ENCODE data around the gene GALNTL6. TPM values are rescaled to one million over a fixed set of nuclear protein-coding genes. Genes with fewer than 3 reads are reported as not detected.
"Not testable (repeated sequence)": the region's sequence is repeated elsewhere in the genome, so short reads cannot be mapped to it uniquely, and the experiment has no call there.

GALNTL6 gene
- total and polyA plus RNA-seq, 8 donors, result 0.13 to 0.41 (median 0.21) TPM; not detected in 4

DNA sequence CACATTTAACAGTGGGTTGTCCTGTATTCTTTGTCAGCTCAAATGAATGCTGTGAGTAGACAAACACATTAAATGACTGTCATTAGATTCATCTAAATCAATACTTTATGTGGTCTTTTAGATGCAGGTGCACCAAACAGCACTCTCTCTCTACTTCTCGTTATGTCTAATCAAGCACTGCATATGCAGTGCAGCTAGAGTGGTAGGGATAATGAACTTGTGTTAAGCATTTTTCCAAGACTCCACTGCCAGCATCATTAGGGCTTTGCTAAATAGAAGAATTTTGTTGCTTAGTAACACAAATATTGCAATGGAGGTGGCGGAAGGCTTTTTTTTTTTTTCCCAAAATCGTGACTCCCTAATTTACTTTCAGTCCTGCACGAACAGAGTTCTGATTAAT is 908.5 kb downstream of the GALNTL6 start:
- intact Hi-C loops (cut with DNase I), result no loop called here

GRCh38 chr4:172725581-172725980 is 912.4 kb downstream of the GALNTL6 start:
- Histone ChIP-seq H3K4me1 (no peaks in the 10 kb centered on the region), H3K36me3 (no peaks in the 10 kb centered on the region), H3K27me3 (no peaks in the 10 kb centered on the region), H3K4me3 (no peak overlapping the region), H3K9me3 (no peaks in the 10 kb centered on the region), H3K27ac (peak overlapping the region in 1 of 4 donors; percentile 37)
- ATAC-seq (peak in 3 of 4 donors; percentile 37 to 65 (median 57)), DNase-seq (no peak), FAIRE-seq (no peak)
- intact Hi-C loops (cut with DNase I), result no loop called here
- TF ChIP-seq CTCF (IDR thresholded peaks at IDR 0.05), result no peak
- WGBS, 2 donors, result 11% methylated on average over 3 of the region's 3 CpGs

More for the DNA sequence above, 908.5 kb downstream of the GALNTL6 start:
- FAIRE-seq (no peak), DNase-seq (no peak), ATAC-seq (no peak)
- WGBS, 2 donors, result 42 to 48% methylated on average over 4 of the region's 4 CpGs
- no peaks in the 10 kb centered on the region for H3K27me3 ChIP-seq
- no peak overlapping the region for H3K4me3 ChIP-seq
- H3K36me3 ChIP-seq, result no peaks in the 10 kb centered on the region
- TF ChIP-seq CTCF (IDR thresholded peaks at IDR 0.05), result no peak
- no peaks in the 10 kb centered on the region for H3K9me3 ChIP-seq
- H3K4me1 ChIP-seq, result no peaks in the 10 kb centered on the region
- H3K27ac ChIP-seq, result no peak overlapping the region

DNA sequence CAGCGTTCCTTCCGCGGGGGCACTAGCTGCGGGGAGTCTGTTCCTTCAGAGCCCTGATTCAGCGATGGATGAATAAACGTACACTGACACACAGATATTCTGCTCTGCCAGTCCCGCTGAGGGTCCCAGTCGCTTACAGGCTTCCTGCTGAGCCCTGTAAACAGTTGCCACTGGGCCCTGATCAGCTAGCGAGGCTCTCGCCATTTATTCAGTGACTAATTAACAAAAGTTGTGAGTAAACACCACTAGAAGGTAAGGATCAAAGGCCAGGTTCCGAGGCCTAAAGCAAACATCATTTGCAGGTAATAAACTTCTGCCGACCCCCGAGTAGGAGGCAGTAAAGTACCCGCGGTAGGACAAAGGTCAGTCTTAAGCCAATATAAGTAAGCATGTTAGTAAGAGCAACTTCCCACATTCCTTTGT is 912.8 kb downstream of the GALNTL6 start:
- H3K27me3 ChIP-seq, result no peaks in the 10 kb centered on the region
- WGBS, 2 donors, result 10 to 12% methylated on average over 15 of the region's 15 CpGs
- peak overlapping the region in 1 of 4 donors; percentile 37 for H3K27ac ChIP-seq
- no peak for DNase-seq
- no peak for TF ChIP-seq CTCF (IDR thresholded peaks at IDR 0.05)
- H3K4me1 ChIP-seq, result no peaks in the 10 kb centered on the region
- intact Hi-C loops (cut with DNase I), result no loop called here
- no peak overlapping the region for H3K4me3 ChIP-seq
- no peak for FAIRE-seq
- no peaks in the 10 kb centered on the region for H3K36me3 ChIP-seq
- peak; percentile 14 to 48 (median 42) for ATAC-seq
- no peaks in the 10 kb centered on the region for H3K9me3 ChIP-seq

DNA sequence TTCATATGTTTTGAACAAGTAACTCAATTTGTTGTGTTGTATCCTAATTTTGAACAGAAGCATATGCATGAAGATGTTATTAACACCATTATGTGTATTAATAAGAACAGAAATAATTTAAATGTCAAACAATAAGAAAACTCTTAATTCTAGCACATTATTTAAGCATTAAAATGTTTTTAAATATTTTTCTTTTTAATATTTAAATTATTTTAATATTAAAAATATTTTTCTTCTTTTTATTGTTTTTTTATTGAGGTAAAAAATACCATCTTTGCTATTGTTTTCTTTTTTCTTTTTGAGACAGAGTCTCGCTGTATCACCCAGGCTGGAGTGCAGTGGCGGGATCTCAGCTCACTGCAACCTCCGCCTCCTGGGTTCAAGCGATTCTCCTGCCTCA is 914.4 kb downstream of the GALNTL6 start:
- no peak overlapping the region for H3K27ac ChIP-seq
- no peaks in the 10 kb centered on the region for H3K4me1 ChIP-seq
- no peak for TF ChIP-seq CTCF (IDR thresholded peaks at IDR 0.05)
- DNase-seq, result no peak
- H3K27me3 ChIP-seq, result no peaks in the 10 kb centered on the region
- H3K4me3 ChIP-seq, result no peak overlapping the region
- no peaks in the 10 kb centered on the region for H3K9me3 ChIP-seq
- peak; percentile 41 for FAIRE-seq
- H3K36me3 ChIP-seq, result no peaks in the 10 kb centered on the region
- WGBS, 2 donors, result 95 to 97% methylated on average over 4 of the region's 4 CpGs
- intact Hi-C loops (cut with DNase I), result no loop called here
- no peak for ATAC-seq

DNA sequence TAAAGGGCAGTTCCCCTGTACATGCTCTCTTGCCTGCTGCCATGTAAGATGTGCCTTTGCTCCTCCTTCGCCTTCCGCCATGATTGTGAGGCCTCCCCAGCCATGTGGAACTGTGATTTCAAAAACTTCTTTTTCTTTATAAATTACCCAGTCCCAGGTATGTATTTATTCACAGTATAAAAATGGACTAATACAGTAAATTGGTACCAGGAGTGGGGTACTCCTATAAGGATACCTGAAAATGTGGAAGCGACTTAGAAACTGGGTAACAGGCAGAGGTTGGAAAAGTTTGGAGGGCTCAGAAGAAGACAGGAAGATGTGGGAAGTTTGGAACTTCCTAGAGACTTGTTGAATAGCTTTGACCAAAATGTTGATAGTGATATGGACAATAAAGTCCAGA is 920.4 kb downstream of the GALNTL6 start:
- ATAC-seq, H3K9me3 ChIP-seq: not testable (repeated sequence)
- WGBS, 2 donors, result 93 to 94% methylated on average over 3 of the region's 3 CpGs

More for the DNA sequence above, 920.4 kb downstream of the GALNTL6 start:
- H3K27me3 ChIP-seq; intact Hi-C loops (cut with DNase I); H3K27ac ChIP-seq; DNase-seq; FAIRE-seq; H3K4me1 ChIP-seq; H3K4me3 ChIP-seq; H3K36me3 ChIP-seq: not testable (repeated sequence)

All from pancreas (tissue), 10 donors.